Testis (tissue), 3 donors: Measurements from ENCODE around the gene ATP1A4. TPM values are rescaled to one million over a fixed set of nuclear protein-coding genes. Genes with fewer than 3 reads are reported as not detected.

Experiments used
- DNase-seq: peaks from one replicate; pipeline ENCODE4 v3.0.0-alpha.2; 2019
- H3K27ac ChIP-seq, 2 donors: fragments of 200-600 bp; sonication (generic); one replicate each; pipeline ENCODE4 v1.5.1; 2019
- H3K27me3 ChIP-seq: fragments of 200-600 bp; sonication (generic); one replicate; pipeline ENCODE4 v1.5.1; 2019
- H3K36me3 ChIP-seq: fragments of 200-600 bp; sonication (generic); one replicate; pipeline ENCODE4 v1.5.1; 2017; ENCODE audit warnings: low read depth; ENCODE audit errors: missing control alignments
- H3K4me1 ChIP-seq: fragments of 200-600 bp; sonication (generic); one replicate; pipeline ENCODE4 v1.5.1; 2019
- H3K4me3 ChIP-seq, 2 donors: fragments of 200-600 bp; sonication (generic); one replicate each; pipeline ENCODE4 v1.5.1; 2017 to 2019
- H3K9me3 ChIP-seq: fragments of 200-600 bp; sonication (generic); one replicate; pipeline ENCODE4 v1.5.1; 2017
- POLR2A ChIP-seq: fragments of 450-650 bp; IDR thresholded peaks from one replicate; pipeline ENCODE4 v1.6.1; 2017; ENCODE audit warnings: antibody characterized with exemption, mild to moderate bottlenecking, moderate library complexity
- WGBS, 2 donors: methylation state at CpG; one replicate each; pipeline ENCODE4 v1.1.5; 2018; 5-methylcytosine and 5-hydroxymethylcytosine counted together
- intact Hi-C: fragments of 100-400 bp; cut with DNase I; formaldehyde crosslinking; loops from one replicate; pipeline ENCODE4 v1.15.1; 2023; ENCODE audit warnings: low total_unique reads
- polyA plus RNA-seq: library from polyadenylated mRNA; stranded (reverse); fragments of 350-450 nt; fragmentation: Illumina TruSeq; extraction: RNeasy Lipid Tissue Mini Kit (QIAGEN cat#74804); gene quantifications from one replicate; pipeline ENCODE4 v1.2.3, GENCODE V29; 2014; ENCODE audit warnings: low read depth, low replicate concordance; ENCODE audit not compliant: insufficient read depth
- total RNA-seq, 2 donors: library from RNA; depleted of rRNA; stranded (reverse); fragments of >200 nt; gene quantifications; one replicate each; pipeline ENCODE4 v1.2.3, GENCODE V29; 2016
- TF ChIP-seq, protein P1 (sequence below), 3 experiments: fragments of 450-650 bp in 2 of 3; fragments of 200-600 bp in 1 of 3; sonication (generic) in 1 of 3; IDR thresholded peaks; one replicate each; pipeline ENCODE4 v1.5.1; 2016 to 2019; ENCODE audit warnings: antibody characterized with exemption in 3 of 3, mild to moderate bottlenecking in 2 of 3, moderate library complexity in 1 of 3

Gene ATP1A4
- total and polyA plus RNA-seq, 3 donors from 2014 or later: 13.3 to 38.6 (median 23.0) TPM

DNA sequence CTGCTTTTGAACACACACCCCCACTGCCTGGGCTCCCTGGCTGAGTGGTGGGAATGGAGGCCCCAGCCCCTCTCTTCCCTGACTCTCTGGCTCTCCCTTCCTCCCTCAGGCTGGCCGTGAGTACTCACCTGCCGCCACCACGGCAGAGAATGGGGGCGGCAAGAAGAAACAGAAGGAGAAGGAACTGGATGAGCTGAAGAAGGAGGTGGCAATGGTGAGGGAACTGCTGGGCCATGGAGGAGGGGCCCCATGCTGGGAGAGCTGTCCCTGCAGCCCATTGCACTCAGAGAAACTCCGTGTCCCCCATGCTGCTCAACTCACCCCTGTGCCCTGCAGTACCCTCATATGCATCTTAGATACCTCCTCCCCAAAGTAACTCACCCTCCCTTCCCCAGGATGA is 30.6 kb upstream of the ATP1A4 start:
- H3K36me3 ChIP-seq: no peaks in the 10 kb centered on the region
- intact Hi-C loops: no loop called here
- H3K27ac ChIP-seq: no peak overlapping the region
- no peak for TF ChIP-seq POLR2A
- TF ChIP-seq, protein P1, sequence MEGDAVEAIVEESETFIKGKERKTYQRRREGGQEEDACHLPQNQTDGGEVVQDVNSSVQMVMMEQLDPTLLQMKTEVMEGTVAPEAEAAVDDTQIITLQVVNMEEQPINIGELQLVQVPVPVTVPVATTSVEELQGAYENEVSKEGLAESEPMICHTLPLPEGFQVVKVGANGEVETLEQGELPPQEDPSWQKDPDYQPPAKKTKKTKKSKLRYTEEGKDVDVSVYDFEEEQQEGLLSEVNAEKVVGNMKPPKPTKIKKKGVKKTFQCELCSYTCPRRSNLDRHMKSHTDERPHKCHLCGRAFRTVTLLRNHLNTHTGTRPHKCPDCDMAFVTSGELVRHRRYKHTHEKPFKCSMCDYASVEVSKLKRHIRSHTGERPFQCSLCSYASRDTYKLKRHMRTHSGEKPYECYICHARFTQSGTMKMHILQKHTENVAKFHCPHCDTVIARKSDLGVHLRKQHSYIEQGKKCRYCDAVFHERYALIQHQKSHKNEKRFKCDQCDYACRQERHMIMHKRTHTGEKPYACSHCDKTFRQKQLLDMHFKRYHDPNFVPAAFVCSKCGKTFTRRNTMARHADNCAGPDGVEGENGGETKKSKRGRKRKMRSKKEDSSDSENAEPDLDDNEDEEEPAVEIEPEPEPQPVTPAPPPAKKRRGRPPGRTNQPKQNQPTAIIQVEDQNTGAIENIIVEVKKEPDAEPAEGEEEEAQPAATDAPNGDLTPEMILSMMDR (IDR thresholded peaks at IDR 0.05): no peak
- WGBS, 2 donors: 75 to 90% methylated on average over 4 to 5 of the region's 5 CpGs
- no peak overlapping the region for H3K4me3 ChIP-seq
- H3K27me3 ChIP-seq: no peaks in the 10 kb centered on the region
- no peaks in the 10 kb centered on the region for H3K9me3 ChIP-seq
- H3K4me1 ChIP-seq: peaks cover 26% of the 10 kb centered on the region
- no peak for DNase-seq

DNA sequence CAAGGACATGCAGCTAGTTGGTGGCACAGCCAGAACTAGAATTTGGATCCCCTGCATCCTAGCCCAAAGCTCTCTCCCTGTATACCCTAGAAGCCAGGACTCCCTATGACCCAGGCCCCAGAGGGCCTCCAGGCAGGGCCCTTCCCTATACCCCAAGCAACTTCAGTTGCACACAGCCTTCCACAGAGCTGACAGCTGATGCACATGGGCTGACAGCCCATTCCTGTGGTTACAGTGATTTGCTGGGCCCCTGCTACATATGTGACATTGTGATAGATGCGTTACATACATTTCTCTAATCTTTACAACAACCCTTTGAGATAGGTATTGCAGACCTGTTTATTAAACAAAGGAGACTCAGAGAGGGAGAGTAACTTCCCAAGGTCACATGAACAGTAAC is 30.0 kb upstream of the ATP1A4 start:
- H3K36me3 ChIP-seq: no peaks in the 10 kb centered on the region
- TF ChIP-seq POLR2A: no peak
- TF ChIP-seq, protein P1 (IDR thresholded peaks at IDR 0.05): no peak
- no peaks in the 10 kb centered on the region for H3K9me3 ChIP-seq
- no peak overlapping the region for H3K27ac ChIP-seq
- H3K27me3 ChIP-seq: no peaks in the 10 kb centered on the region
- no peak overlapping the region for H3K4me3 ChIP-seq
- H3K4me1 ChIP-seq: peaks cover 26% of the 10 kb centered on the region
- intact Hi-C loops: no loop called here
- no peak for DNase-seq
- WGBS, 2 donors: 67 to 83% methylated on average over 1 of the region's 1 CpG

DNA sequence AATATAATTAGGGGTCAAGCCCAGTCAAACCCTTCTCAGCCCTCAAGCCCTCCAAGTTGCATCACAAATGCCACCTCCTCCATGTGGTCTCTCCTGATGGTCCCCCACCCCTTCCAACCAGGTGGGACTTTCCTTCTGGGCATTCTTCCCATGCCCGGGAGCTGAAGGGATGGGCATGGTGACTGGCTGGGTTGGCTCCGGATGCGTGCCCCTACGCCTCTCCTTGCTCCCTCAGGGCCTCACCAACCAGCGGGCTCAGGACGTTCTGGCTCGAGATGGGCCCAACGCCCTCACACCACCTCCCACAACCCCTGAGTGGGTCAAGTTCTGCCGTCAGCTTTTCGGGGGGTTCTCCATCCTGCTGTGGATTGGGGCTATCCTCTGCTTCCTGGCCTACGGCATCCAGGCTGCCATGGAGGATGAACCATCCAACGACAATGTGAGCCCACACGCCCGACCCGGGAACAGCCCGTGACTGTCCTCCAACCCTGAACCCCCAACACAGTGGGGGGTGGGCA is 28.4 kb upstream of the ATP1A4 start:
- H3K4me3 ChIP-seq: no peak overlapping the region
- peaks cover 16% of the 10 kb centered on the region for H3K4me1 ChIP-seq
- no peaks in the 10 kb centered on the region for H3K9me3 ChIP-seq
- TF ChIP-seq, protein P1 (IDR thresholded peaks at IDR 0.05): no peak
- no peak for TF ChIP-seq POLR2A
- no peak for DNase-seq
- WGBS, 2 donors: 87 to 100% methylated on average over 6 to 16 of the region's 16 CpGs
- H3K36me3 ChIP-seq: no peaks in the 10 kb centered on the region
- no peak overlapping the region for H3K27ac ChIP-seq
- no peaks in the 10 kb centered on the region for H3K27me3 ChIP-seq
- intact Hi-C loops: no loop called here

DNA sequence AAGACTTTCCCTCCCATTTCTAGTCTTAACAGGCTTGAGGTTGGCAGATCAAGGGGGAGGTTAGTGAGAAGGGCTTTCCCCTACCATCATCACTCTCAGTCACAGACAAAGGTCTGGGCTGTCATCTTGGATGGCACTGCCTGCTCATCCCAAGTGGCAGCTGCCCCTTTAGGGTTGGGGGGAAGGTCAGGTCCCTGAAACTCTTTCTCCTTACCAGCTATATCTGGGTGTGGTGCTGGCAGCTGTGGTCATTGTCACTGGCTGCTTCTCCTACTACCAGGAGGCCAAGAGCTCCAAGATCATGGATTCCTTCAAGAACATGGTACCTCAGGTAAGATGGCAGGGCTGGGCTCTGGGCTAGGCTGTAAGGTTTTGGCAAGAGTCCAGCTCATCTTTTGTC is 27.7 kb upstream of the ATP1A4 start:
- TF ChIP-seq, protein P1 (IDR thresholded peaks at IDR 0.05): no peak
- TF ChIP-seq POLR2A: no peak

DNA sequence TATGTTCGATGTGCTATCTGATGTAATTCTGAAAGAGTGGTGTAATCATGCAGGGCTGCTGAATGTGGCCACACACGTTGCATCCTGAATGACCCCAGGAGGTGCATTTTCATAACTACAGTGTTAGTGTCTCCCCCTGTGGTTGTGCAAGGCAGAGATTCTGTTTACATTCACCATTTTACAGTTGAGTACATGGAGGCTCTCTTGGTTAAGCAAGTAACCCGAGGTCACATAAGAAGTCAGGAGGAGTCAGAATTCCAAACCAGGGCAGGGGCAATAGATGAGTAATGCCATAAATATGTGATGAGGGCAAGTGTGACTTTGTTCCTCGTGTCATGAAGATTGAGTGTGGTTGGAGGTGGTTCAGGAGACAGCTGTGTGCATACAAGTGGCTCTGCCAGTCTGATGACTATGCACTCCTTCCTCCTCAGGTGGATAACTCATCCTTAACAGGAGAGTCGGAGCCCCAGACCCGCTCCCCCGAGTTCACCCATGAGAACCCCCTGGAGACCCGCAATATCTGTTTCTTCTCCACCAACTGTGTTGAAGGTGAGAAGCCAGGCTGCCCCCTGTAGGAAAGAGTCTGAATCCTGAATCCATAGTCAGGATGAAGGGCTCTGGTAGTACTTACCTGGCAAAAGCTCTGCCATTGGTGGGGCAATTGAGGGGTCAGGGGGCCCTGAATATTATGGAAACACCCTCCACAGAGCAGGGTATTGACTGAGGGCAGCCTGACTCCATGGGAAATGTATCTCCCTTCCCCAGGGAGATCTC is 26.5 kb upstream of the ATP1A4 start:
- Histone ChIP-seq H3K27me3 (no peaks in the 10 kb centered on the region), H3K27ac (no peak overlapping the region), H3K36me3 (no peaks in the 10 kb centered on the region), H3K9me3 (no peaks in the 10 kb centered on the region), H3K4me1 (no peaks in the 10 kb centered on the region), H3K4me3 (no peak overlapping the region)
- WGBS, 2 donors: 76 to 82% methylated on average over 8 of the region's 8 CpGs
- DNase-seq: no peak
- TF ChIP-seq, protein P1 (IDR thresholded peaks at IDR 0.05): no peak
- TF ChIP-seq POLR2A: no peak
- intact Hi-C loops: no loop called here

More for the DNA sequence above, 27.7 kb upstream of the ATP1A4 start:
- Histone ChIP-seq H3K27ac (no peak overlapping the region), H3K27me3 (no peaks in the 10 kb centered on the region), H3K36me3 (no peaks in the 10 kb centered on the region), H3K4me1 (peaks cover 9% of the 10 kb centered on the region), H3K4me3 (no peak overlapping the region), H3K9me3 (no peaks in the 10 kb centered on the region)
- DNase-seq: no peak
- intact Hi-C loops: no loop called here
